RPMI7951 (cell line): ENCODE measurements around the gene RPL32. TPM values are rescaled to one million over a fixed set of nuclear protein-coding genes. Genes with fewer than 3 reads are reported as not detected.
A peak's percentile ranks its signal among the peaks of the same experiment; 100 is the strongest.

Experiments
- DNase-seq: peaks from one replicate; pipeline ENCODE4 v3.0.0-alpha.2; 2012; ENCODE audit warnings: low read depth
- total RNA-seq: library from RNA; depleted of rRNA; stranded (reverse); fragments of >200 nt; shearing (Covaris generic); gene quantifications from 2 replicates; pipeline ENCODE4 v1.2.3, GENCODE V29; 2014

The RPL32 gene
- total RNA-seq, 1 experiment from 2014 or later = 2,401 TPM

GRCh38 chr3:12832350-12833221 lies 8.8 kb downstream of the RPL32 start:
- DNase-seq = no peak

- no peak for DNase-seq
These were observed 10.0 kb downstream of the RPL32 start for GRCh38 chr3:12831301-12831866.

GRCh38 chr3:12830785-12831156 lies 10.6 kb downstream of the RPL32 start:
- no peak for DNase-seq

- DNase-seq = no peak
These were observed 11.2 kb downstream of the RPL32 start for GRCh38 chr3:12829886-12830784.

- no peak for DNase-seq
These were observed 12.0 kb downstream of the RPL32 start for GRCh38 chr3:12829404-12829803.

- DNase-seq = no peak
These were observed 12.6 kb downstream of the RPL32 start for GRCh38 chr3:12828751-12829150.

GRCh38 chr3:12825156-12825555 lies 16.2 kb downstream of the RPL32 start:
- DNase-seq = no peak

- no peak for DNase-seq
These were observed 17.1 kb downstream of the RPL32 start for GRCh38 chr3:12824299-12824698.

- DNase-seq = peak; percentile 45
These were observed 18.5 kb downstream of the RPL32 start for GRCh38 chr3:12822725-12823373.

GRCh38 chr3:12818773-12819172 lies 22.6 kb downstream of the RPL32 start:
- no peak for DNase-seq

GRCh38 chr3:12818273-12818672 lies 23.1 kb downstream of the RPL32 start:
- no peak for DNase-seq

- no peak for DNase-seq
These were observed 24.0 kb downstream of the RPL32 start for GRCh38 chr3:12817343-12817710.

- no peak for DNase-seq
These were observed 24.6 kb downstream of the RPL32 start for GRCh38 chr3:12816521-12817342.

GRCh38 chr3:12815719-12816118 lies 25.6 kb downstream of the RPL32 start:
- DNase-seq = no peak

- no peak for DNase-seq
These were observed 26.3 kb downstream of the RPL32 start for GRCh38 chr3:12815078-12815477.

- DNase-seq = no peak
These were observed 27.4 kb downstream of the RPL32 start for GRCh38 chr3:12813967-12814366.

- no peak for DNase-seq
These were observed 28.6 kb downstream of the RPL32 start for GRCh38 chr3:12812812-12813211.

- DNase-seq = no peak
These were observed 30.4 kb downstream of the RPL32 start for GRCh38 chr3:12810961-12811360.

GRCh38 chr3:12810013-12810780 lies 31.2 kb downstream of the RPL32 start:
- peak; percentile 90 for DNase-seq

- DNase-seq = no peak
These were observed 31.9 kb downstream of the RPL32 start for GRCh38 chr3:12809435-12809834.
